ENCODE results near the gene GPHN.

The GPHN gene

GRCh38 chr14:67137744-67138371 is 629.9 kb downstream of the GPHN start:
- peak; percentile 39 for DNase-seq (ENCODE audit: low spot score)
- no peak for FAIRE-seq

- no peak for FAIRE-seq
- no peak for DNase-seq (ENCODE audit: low spot score)
Measured at GRCh38 chr14:67140556-67140955, 632.6 kb downstream of the GPHN start.

GRCh38 chr14:67141146-67141900 is 633.4 kb downstream of the GPHN start:
- DNase-seq (ENCODE audit: low spot score) (no peak), FAIRE-seq (peak; percentile 72)

DNA sequence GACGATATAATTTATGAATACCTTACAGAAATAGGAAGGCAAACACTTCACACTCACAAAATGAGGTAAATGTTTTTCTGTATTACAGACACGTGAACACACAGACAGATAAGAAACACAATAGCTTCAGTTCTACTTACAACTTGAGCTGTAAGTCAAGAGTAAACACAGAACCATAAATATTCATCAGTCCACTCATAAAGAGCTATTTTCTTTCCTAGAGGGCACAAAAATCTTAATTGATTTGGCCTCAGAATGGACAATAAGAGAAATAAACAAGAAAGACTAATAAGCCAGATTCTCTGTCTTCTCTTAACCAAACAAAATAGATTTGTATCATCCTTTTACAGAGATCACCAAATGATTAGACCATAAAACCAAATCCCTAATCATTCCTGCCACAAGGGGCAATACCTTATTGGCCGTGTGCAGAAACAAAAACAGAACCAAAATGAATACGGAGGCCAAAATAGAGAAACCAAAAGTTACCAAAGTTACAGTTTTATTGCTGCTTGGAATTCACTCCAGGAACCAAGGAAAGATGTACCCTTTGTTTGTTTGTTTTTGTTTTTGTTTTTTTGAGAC is 643.2 kb downstream of the GPHN start:
- FAIRE-seq (peak; percentile 95), DNase-seq (ENCODE audit: low spot score) (no peak)

DNA sequence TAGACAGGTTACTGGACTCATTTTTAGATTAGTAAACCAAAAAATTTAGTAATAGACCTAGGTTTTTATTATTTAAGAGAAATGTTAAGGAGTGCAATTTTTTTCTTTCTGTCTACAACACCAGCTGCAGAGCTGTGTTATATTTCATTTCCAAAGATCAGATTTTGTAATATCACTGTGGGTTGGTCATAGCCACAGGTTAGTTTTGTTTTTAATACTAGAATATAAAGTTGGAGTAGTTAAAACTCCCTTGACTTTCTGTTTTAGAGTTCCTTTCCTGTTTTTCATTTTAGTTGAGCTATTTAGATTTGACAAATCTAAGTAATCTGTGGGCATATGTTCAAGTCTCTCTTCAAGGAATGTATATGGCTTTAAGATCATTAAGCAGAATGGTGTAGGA is 650.6 kb downstream of the GPHN start:
- DNase-seq (ENCODE audit: low spot score), result no peak
- no peak for FAIRE-seq

DNA sequence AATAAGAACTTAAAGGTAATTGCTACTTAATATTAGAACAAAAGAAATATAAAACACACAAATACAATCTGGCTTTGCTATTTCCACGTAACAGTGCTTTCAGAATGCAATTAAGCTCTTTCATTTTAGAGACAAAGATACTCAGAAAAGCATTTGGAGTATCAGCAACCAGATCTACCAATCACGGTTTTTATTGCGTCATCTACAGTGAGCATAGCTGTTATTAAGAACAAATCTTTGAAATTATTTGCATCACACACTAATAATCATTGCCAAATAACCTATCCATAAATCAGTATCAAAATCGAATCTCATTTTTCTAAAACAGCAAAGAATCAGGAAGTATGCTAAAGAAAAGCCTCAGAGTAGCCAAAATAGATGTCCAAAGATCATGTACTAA is 654.4 kb downstream of the GPHN start:
- FAIRE-seq (no peak), DNase-seq (ENCODE audit: low spot score) (no peak)

- FAIRE-seq, result peak; percentile 53
Measured at GRCh38 chr14:67166450-67166853, 658.5 kb downstream of the GPHN start.

DNA sequence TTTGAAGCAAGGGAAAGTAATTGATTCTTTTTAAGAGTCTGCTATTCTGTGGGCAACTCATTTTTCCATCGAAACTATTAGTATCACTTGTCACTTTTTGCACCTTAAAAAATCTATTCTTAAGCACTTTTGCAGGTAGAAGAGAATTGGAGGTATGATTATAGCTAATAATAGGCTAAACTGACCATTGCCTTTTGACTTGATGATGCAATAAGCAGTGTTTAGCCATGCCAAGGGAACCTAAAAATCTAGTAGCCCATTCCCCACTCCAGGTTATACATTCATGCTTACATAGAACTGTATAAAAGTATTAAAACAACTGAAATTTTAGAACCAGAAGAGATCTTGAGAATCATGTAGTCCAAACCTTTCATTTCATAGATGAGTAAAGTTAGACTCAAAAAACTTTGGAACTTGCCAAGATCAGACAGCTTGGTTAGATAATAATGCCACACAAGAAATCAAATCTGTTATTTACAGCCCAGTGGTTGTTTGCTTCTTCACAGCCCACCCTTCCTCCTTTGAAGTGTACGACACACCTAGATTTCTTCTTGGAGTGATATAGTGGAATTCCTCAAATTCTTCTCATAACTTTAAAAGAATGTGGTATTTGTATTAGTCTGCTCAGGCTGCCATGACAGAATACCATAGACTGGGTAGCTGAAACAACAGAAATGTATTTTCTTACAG is 659.6 kb downstream of the GPHN start:
- DNase-seq (ENCODE audit: low spot score) (peak; percentile 67), FAIRE-seq (peak; percentile 92)

More at GRCh38 chr14:67166450-67166853, 658.5 kb downstream of the GPHN start:
- peak; percentile 54 for DNase-seq (ENCODE audit: low spot score)

GRCh38 chr14:67168110-67168441 is 660.1 kb downstream of the GPHN start:
- DNase-seq (ENCODE audit: low spot score), result no peak
- no peak for FAIRE-seq

DNA sequence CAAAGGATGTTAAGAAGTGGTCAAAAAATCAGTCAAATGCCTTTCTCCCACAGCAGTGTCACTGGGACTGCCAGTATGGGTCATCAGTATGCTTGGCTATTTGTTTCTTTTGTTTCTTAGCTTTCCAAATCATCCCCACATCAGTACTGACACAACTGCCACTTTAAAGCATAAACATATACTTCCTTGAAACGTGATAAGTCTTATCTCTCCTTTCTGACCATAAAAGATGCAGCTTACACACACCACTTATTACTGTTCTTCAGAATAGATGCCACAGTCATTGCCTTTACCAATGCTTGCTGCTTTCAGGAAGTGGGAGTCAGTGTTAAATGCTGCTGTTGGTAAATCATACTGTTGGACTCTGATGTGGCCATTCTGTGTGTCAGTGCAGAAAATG is 662.7 kb downstream of the GPHN start:
- FAIRE-seq, result no peak
- DNase-seq (ENCODE audit: low spot score), result no peak

- DNase-seq (ENCODE audit: low spot score) (no peak), FAIRE-seq (no peak)
Measured at GRCh38 chr14:67172056-67172455, 664.1 kb downstream of the GPHN start.

- no peak for DNase-seq (ENCODE audit: low spot score)
- FAIRE-seq, result peak; percentile 66
Measured at GRCh38 chr14:67172520-67172919, 664.6 kb downstream of the GPHN start.

DNA sequence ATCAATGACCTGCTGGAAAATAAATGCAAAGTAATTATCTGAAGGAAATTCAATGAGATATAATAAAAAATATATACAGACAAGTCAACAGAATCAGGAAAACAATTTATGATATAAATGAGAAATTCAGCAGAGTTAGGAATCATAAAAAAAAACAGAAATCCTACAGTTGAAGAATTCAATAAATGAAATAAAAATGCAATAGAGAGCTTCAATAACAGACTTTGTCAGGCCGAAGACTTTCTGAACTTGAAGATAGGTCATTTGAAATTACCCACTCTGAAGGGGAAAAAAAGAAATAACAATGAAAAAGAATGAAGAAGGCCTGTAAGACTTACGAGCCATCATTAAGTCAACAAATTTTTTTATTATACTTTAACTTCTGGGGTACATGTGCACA is 665.8 kb downstream of the GPHN start:
- DNase-seq (ENCODE audit: low spot score) (no peak), FAIRE-seq (no peak)

- FAIRE-seq (peak; percentile 74), DNase-seq (ENCODE audit: low spot score) (no peak)
Measured at GRCh38 chr14:67186172-67186768, 678.3 kb downstream of the GPHN start.

DNA sequence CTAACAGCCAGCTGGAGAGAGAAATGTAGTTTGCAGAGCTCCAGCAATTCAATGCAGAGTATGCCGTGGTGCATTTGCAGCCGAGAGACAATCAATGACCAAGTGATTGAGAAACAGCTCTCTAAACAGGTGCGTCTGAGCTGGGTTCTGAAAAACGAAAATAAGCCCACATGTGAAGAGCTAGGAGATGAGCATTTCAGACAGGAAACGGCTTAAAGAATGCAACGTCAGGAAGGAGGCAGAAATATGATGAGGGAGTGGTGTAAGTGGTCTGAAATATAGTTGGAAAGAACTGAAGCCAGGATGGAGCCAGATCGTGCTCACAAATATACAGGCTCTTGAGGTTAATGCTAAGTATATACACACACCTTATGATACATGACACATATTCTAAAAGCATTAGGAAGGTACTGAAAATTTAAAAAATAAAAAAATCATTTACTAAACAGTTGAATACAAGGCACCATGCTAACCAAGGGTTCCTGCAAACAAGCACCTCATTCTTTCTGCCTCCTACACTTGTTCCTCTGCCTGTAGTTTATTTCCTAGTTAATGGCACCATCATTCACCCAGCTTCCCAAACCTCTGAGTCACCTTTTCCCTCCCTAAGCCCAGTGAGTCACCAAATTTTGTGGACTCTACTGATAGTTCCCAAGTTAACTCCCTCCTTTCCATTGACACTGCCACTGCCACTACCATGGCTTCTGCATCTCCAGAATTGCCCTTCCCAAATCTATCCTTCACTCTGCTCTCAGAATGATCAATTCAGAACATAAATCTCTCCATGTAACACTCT is 679.0 kb downstream of the GPHN start:
- DNase-seq (ENCODE audit: low spot score), result peak; percentile 93
- peak; percentile 87 for FAIRE-seq

DNA sequence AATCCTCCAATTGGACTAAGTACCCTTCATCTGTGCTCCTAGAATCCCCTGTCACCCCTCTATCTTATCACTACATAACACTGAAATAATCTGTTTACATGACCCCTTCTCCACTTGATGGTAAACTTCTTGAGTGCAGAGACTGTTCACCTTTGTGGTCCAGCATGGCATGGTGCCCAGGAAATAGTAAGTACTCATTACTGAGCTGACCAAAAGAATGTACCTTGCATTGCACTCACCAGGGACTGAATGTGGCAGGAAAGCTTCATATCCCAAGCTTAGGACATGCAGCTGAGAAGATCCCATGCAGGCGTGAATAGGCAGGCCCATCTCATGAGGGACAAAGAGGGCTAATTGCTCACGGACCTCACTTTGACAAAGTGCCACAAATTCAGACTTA is 679.9 kb downstream of the GPHN start:
- peak; percentile 99 for FAIRE-seq
- DNase-seq (ENCODE audit: low spot score), result peak; percentile 89

DNA sequence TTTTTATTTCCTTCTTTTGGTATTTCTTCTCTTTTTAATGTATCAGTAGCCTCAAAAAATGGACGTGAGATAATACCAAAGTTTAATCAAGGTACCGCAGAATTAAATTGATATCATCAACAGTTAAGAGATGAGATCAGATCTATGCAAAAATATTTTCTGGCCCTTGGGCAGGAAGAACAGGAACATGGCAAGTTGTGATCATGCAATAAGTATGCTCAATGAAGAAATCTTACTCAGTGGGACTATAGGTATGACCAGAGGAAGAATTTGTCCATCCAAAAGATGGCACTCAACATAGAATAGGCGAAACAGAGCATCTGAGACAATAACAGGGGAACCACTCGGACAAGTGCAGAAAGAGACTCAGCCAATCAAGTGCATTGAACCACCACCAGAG is 680.4 kb downstream of the GPHN start:
- DNase-seq (ENCODE audit: low spot score), result no peak
- FAIRE-seq, result peak; percentile 13

DNA sequence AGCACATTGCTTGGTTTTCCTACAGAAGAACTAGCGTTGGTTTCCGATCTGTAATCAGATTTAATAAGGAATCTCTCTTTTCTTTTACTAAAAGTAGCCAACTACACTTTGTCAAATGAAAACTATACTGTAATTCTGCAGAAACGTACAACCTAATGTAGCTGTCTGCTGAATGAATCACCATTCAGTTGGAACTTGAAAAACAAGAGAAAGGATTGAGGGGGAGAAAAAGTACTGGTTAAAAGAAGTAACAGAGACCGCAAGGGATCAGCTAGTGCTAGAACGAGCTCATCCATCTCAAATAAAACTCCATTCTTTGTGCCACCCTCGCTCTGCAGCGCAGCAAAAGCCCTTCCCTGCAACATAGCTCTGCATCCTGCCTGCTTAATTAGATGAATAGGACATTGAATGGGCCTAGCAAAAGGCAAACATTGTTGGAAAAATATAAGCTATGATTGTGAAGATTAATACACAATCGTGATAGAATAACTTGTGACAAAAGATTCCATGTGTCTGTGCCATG is 683.9 kb downstream of the GPHN start:
- no peak for DNase-seq (ENCODE audit: low spot score)
- FAIRE-seq, result peak; percentile 87

GRCh38 chr14:67192366-67192765 is 684.4 kb downstream of the GPHN start:
- FAIRE-seq, result no peak

DNA sequence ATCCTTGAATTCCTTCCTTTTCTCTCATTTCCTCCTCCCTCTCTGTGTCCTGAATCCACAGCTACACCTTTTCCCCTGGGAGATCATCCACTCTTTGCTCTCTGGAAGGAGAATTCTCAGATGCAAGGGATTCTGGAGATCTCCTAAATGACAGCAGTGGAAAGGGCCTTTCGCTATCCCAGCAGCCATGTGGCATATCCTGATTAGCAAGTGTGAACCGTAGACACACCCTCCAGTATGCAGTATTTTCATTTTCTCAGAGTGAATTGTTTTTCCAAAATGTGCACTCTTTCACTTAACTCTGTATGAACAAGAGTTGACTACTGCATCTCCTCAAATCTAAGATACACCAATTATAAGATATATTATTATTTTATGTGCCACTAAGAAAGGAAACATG is 687.3 kb downstream of the GPHN start:
- peak; percentile 62 for FAIRE-seq
- no peak for DNase-seq (ENCODE audit: low spot score)

More at GRCh38 chr14:67192366-67192765, 684.4 kb downstream of the GPHN start:
- no peak for DNase-seq (ENCODE audit: low spot score)

- FAIRE-seq (peak; percentile 91), DNase-seq (ENCODE audit: low spot score) (no peak)
Measured at GRCh38 chr14:67199016-67199415, 691.1 kb downstream of the GPHN start.
